ENCODE measurements around the gene PTPRM.

DNA sequence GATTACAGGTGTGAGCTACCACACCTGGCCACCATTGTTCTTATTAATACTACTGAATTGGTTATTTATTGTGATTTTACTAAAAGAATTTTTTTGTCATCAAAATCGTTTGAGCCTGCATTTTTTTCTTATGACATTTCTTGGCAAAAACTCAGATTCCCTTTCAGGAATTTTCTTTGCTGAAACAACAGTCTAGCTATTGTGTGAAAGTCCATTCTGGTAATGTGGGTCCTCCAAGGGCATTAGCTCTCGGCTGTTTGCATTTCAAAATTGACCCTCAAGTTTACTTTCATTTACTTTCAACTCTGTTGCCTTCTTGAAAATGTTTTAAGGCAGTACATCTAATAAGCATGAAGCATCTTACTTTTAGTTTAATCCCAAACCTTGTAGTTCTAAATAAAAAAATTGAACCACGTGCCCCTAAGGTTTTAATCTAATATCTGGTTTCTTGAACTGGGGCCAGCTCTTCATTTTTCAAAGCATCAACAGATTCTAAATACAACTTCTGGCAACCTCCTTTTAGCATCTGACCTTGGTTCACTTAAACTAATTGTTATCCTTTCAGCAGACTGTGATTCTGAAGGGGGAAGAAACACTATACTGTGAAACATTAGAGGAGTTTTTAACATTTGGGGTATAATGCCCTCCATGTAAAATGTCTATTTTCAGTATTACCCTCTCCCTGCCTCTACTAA, 716.9 kb downstream of the PTPRM start:
- TF ChIP-seq, protein P1, sequence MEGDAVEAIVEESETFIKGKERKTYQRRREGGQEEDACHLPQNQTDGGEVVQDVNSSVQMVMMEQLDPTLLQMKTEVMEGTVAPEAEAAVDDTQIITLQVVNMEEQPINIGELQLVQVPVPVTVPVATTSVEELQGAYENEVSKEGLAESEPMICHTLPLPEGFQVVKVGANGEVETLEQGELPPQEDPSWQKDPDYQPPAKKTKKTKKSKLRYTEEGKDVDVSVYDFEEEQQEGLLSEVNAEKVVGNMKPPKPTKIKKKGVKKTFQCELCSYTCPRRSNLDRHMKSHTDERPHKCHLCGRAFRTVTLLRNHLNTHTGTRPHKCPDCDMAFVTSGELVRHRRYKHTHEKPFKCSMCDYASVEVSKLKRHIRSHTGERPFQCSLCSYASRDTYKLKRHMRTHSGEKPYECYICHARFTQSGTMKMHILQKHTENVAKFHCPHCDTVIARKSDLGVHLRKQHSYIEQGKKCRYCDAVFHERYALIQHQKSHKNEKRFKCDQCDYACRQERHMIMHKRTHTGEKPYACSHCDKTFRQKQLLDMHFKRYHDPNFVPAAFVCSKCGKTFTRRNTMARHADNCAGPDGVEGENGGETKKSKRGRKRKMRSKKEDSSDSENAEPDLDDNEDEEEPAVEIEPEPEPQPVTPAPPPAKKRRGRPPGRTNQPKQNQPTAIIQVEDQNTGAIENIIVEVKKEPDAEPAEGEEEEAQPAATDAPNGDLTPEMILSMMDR (IDR thresholded peaks at IDR 0.05; ENCODE audit: low read length), result no peak
- no peak for TF ChIP-seq EZH2 (optimal IDR thresholded peaks at IDR 0.05; ENCODE audit: low read depth, low read length)
